G401.6 (cell line): ENCODE results near the gene ASB2.

Source experiments
- FAIRE-seq: peaks from 2 replicates; lab custom pipeline; 2012; peaks lifted over from hg19 to GRCh38; lab: Jason Lieb, UNC

ASB2 gene

GRCh38 chr14:93947282-93947681 lies 29.1 kb downstream of the ASB2 start:
- no peak for FAIRE-seq

GRCh38 chr14:93946541-93947090 lies 29.8 kb downstream of the ASB2 start:
- no peak for FAIRE-seq

- no peak for FAIRE-seq
Observed at GRCh38 chr14:93946104-93946503, 30.3 kb downstream of the ASB2 start.

GRCh38 chr14:93945070-93945399 lies 31.3 kb downstream of the ASB2 start:
- FAIRE-seq: no peak

- no peak for FAIRE-seq
Observed at GRCh38 chr14:93944348-93945069, 31.9 kb downstream of the ASB2 start.

- FAIRE-seq: no peak
Observed at GRCh38 chr14:93943930-93944329, 32.4 kb downstream of the ASB2 start.

GRCh38 chr14:93943052-93943451 lies 33.3 kb downstream of the ASB2 start:
- FAIRE-seq: no peak

- no peak for FAIRE-seq
Observed at GRCh38 chr14:93941293-93941910, 35.0 kb downstream of the ASB2 start.

GRCh38 chr14:93940437-93940836 lies 35.9 kb downstream of the ASB2 start:
- FAIRE-seq: no peak

GRCh38 chr14:93939304-93940229 lies 36.8 kb downstream of the ASB2 start:
- FAIRE-seq: no peak

GRCh38 chr14:93938751-93939303 lies 37.5 kb downstream of the ASB2 start:
- no peak for FAIRE-seq

GRCh38 chr14:93937519-93937918 lies 38.9 kb downstream of the ASB2 start:
- no peak for FAIRE-seq

GRCh38 chr14:93936926-93937325 lies 39.4 kb downstream of the ASB2 start:
- FAIRE-seq: no peak

GRCh38 chr14:93936245-93936644 lies 40.1 kb downstream of the ASB2 start:
- no peak for FAIRE-seq

GRCh38 chr14:93935213-93935612 lies 41.2 kb downstream of the ASB2 start:
- FAIRE-seq: no peak

- no peak for FAIRE-seq
Observed at GRCh38 chr14:93932642-93933041, 43.7 kb downstream of the ASB2 start.

- no peak for FAIRE-seq
Observed at GRCh38 chr14:93930989-93931307, 45.4 kb downstream of the ASB2 start.

- no peak for FAIRE-seq
Observed at GRCh38 chr14:93930296-93930988, 45.9 kb downstream of the ASB2 start.

GRCh38 chr14:93929657-93930056 lies 46.7 kb downstream of the ASB2 start:
- FAIRE-seq: no peak

- FAIRE-seq: no peak
Observed at GRCh38 chr14:93929048-93929535, 47.3 kb downstream of the ASB2 start.

- FAIRE-seq: no peak
Observed at GRCh38 chr14:93928184-93929047, 48.0 kb downstream of the ASB2 start.
